Aorta (tissue), 5 donors: ENCODE measurements around the gene MBP. TPM values are rescaled to one million over a fixed set of nuclear protein-coding genes. Genes with fewer than 3 reads are reported as not detected.
A peak's percentile ranks its signal among the peaks of the same experiment; 100 is the strongest.

ENCODE experiments used
- ATAC-seq: fragments of 200-7000 bp; cut with Tn5 transposase; one replicate; pipeline ENCODE4 v1.9.1; 2022; ENCODE audit warnings: moderate library complexity; ENCODE audit not compliant: low FRiP score
- DNase-seq, 2 donors: peaks; one replicate each; pipeline ENCODE4 v3.0.0-alpha.2; 2020
- H3K27ac ChIP-seq, 2 donors: one replicate each; pipeline ENCODE4 v1.5.1; 2013; ENCODE audit warnings: low read length in 2 of 2, mild to moderate bottlenecking in 2 of 2, moderate library complexity in 2 of 2, control low read depth in 1 of 2, inconsistent platforms in 1 of 2, low read depth in 1 of 2
- H3K27me3 ChIP-seq, 2 donors: one replicate each; pipeline ENCODE4 v1.6.1; 2013; ENCODE audit warnings: control low read depth in 1 of 2, low read length in 1 of 2, mild to moderate bottlenecking in 1 of 2, moderate library complexity in 1 of 2; ENCODE audit not compliant: insufficient read depth in 2 of 2, control insufficient read depth in 1 of 2
- H3K36me3 ChIP-seq, 2 donors: one replicate each; pipeline ENCODE4 v1.6.1; 2013; ENCODE audit warnings: control low read depth in 1 of 2, low read length in 1 of 2, mild to moderate bottlenecking in 1 of 2; ENCODE audit not compliant: insufficient read depth in 2 of 2, control insufficient read depth in 1 of 2
- H3K4me1 ChIP-seq, 2 donors: one replicate each; pipeline ENCODE4 v1.6.1; 2013; ENCODE audit warnings: low read length in 2 of 2, control low read depth in 1 of 2, mild to moderate bottlenecking in 1 of 2, moderate library complexity in 1 of 2; ENCODE audit not compliant: insufficient read depth in 2 of 2, control insufficient read depth in 1 of 2
- H3K4me3 ChIP-seq, 2 donors: one replicate each; pipeline ENCODE4 v1.5.1; 2013; ENCODE audit warnings: low read length in 2 of 2, control low read depth in 1 of 2, mild to moderate bottlenecking in 1 of 2
- H3K9me3 ChIP-seq: one replicate; pipeline ENCODE4 v1.6.1; 2013; ENCODE audit warnings: mild to moderate bottlenecking, low read length; ENCODE audit not compliant: control insufficient read depth
- WGBS, 2 donors: extraction: QIAGEN DNeasy Blood & Tissue Kit; methylation state at CpG; one replicate each; pipeline ENCODE4 v1.1.7; 2013; 5-methylcytosine and 5-hydroxymethylcytosine counted together
- intact Hi-C, 2 donors: fragments of 100-400 bp; cut with DNase I; formaldehyde crosslinking; loops; one replicate each; pipeline versions ENCODE4 v1.14.2 to v1.15.0; 2022
- polyA plus RNA-seq, 2 donors: library from polyadenylated mRNA; stranded (reverse); fragments of 200-250 nt; gene quantifications; one replicate each; pipeline ENCODE4 v1.2.3, GENCODE V29; 2013
- total RNA-seq, 2 donors: library from RNA; stranded (reverse); fragmentation: NEBNext Ultra II Directional; extraction: Animal tissue kit (Norgen Biotek cat#: 25700); gene quantifications; one replicate each; pipeline ENCODE4 v1.2.1, GENCODE V29; 2021
- donor health status: healthy with polysubstance abuse.
- donor health status: Bipolar disorder and iron deficiency.
- donor health status: DM: no; HTN: no; CAD: no.
- donor health status: DM: no; HTN: no; CAD: no.
- donor health status: DM: yes; HTN: yes; CAD: no.

MBP gene
- total and polyA plus RNA-seq, 4 donors: 9.1 to 62.7 (median 26.6) TPM

- no peak for DNase-seq
- intact Hi-C loops: no loop called here
- Histone ChIP-seq H3K27ac (no peak overlapping the region), H3K4me3 (no peak overlapping the region), H3K9me3 (no peaks in the 10 kb centered on the region), H3K36me3 (peaks cover 0 to 6% of the 10 kb centered on the region in 2 donors), H3K27me3 (no peaks in the 10 kb centered on the region), H3K4me1 (no peaks in the 10 kb centered on the region)
- 94 to 99% methylated on average over 2 of the region's 2 CpGs for WGBS, 2 donors
- ATAC-seq: no peak
Observed at GRCh38 chr18:76963936-76964335, 168.6 kb downstream of the MBP start.

- no peak for ATAC-seq
- Histone ChIP-seq H3K36me3 (peaks cover 0 to 6% of the 10 kb centered on the region in 2 donors), H3K27me3 (no peaks in the 10 kb centered on the region), H3K4me1 (no peaks in the 10 kb centered on the region), H3K4me3 (no peak overlapping the region), H3K9me3 (no peaks in the 10 kb centered on the region), H3K27ac (no peak overlapping the region)
- 95 to 100% methylated on average over 1 of the region's 1 CpG for WGBS, 2 donors
- DNase-seq: no peak
- intact Hi-C loops: no loop called here
Observed at GRCh38 chr18:76962851-76963250, 169.7 kb downstream of the MBP start.

GRCh38 chr18:76960528-76961035 lies 172.0 kb downstream of the MBP start:
- ATAC-seq (no peak), DNase-seq (peak in 1 of 2 donors; percentile 21)
- 93 to 96% methylated on average over 16 of the region's 16 CpGs for WGBS, 2 donors
- no peaks in the 10 kb centered on the region for H3K27me3 ChIP-seq
- intact Hi-C loops: no loop called here
- H3K9me3 ChIP-seq: no peaks in the 10 kb centered on the region
- H3K27ac ChIP-seq: no peak overlapping the region
- H3K4me3 ChIP-seq: no peak overlapping the region
- H3K36me3 ChIP-seq: peaks cover 0 to 6% of the 10 kb centered on the region in 2 donors
- no peaks in the 10 kb centered on the region for H3K4me1 ChIP-seq

DNA sequence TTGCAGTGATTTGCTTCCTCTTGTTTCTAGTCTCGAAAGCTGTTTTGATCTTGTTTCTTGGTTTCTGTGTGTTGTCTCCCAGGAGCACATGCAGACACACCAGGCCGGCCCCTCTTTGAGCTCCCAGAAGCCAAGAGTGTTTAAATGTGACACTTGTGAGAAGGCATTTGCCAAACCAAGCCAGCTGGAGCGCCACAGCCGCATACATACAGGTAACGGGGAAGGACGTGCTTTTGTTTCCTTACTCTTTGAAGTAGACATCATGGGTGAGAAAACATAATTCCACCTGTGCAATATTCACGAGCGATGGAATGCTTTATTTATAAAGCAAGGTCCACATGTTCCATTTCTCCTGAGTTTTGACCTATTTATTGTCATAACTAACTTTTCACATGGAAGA lies 173.0 kb downstream of the MBP start:
- intact Hi-C loops: no loop called here
- 95% methylated on average over 8 of the region's 8 CpGs for WGBS, 2 donors

DNA sequence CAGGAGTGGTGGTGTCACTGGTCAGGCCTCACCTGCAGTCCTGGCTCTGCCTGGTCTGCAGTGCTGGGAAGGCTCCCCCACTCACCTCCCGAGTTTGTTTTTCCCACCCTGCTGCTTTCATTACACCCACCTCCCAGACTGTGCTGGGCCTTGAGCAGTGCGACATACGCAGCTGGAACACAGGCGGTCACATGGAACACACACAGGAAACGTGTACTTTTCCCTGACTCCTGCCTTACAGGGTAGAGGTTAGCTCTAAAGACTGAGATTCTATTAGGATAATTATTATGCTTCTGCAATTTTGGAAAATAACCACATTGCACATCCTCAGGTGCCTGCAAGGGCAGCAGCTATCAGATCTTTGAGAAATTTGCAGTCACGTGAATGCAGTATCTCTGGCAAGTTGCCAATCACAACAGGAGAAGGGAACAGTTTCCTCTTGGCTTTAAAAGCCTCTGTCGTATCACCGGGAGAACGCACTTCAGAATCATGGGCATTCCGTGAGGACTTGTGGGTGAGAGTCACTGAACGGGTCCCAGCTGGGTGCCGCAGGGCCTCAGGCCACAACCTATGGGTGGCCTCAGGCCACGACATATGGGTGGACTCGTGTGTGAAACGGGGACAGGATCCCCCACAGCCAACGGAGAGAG lies 173.8 kb downstream of the MBP start:
- no peaks in the 10 kb centered on the region for H3K9me3 ChIP-seq
- WGBS, 2 donors: 48 to 54% methylated on average over 16 of the region's 16 CpGs
- H3K4me3 ChIP-seq: no peak overlapping the region
- no peaks in the 10 kb centered on the region for H3K4me1 ChIP-seq
- no peak overlapping the region for H3K27ac ChIP-seq
- ATAC-seq (peak; percentile 45), DNase-seq (peak in 1 of 2 donors; percentile 48)
- intact Hi-C loops: no loop called here
- H3K27me3 ChIP-seq: no peaks in the 10 kb centered on the region
- peaks cover 0 to 6% of the 10 kb centered on the region in 2 donors for H3K36me3 ChIP-seq

More for the DNA sequence above, 173.0 kb downstream of the MBP start:
- Histone ChIP-seq H3K4me3 (no peak overlapping the region), H3K4me1 (no peaks in the 10 kb centered on the region), H3K27ac (no peak overlapping the region), H3K36me3 (peaks cover 0 to 6% of the 10 kb centered on the region in 2 donors), H3K9me3 (no peaks in the 10 kb centered on the region), H3K27me3 (no peaks in the 10 kb centered on the region)
- DNase-seq (peak in 1 of 2 donors; percentile 40), ATAC-seq (no peak)

DNA sequence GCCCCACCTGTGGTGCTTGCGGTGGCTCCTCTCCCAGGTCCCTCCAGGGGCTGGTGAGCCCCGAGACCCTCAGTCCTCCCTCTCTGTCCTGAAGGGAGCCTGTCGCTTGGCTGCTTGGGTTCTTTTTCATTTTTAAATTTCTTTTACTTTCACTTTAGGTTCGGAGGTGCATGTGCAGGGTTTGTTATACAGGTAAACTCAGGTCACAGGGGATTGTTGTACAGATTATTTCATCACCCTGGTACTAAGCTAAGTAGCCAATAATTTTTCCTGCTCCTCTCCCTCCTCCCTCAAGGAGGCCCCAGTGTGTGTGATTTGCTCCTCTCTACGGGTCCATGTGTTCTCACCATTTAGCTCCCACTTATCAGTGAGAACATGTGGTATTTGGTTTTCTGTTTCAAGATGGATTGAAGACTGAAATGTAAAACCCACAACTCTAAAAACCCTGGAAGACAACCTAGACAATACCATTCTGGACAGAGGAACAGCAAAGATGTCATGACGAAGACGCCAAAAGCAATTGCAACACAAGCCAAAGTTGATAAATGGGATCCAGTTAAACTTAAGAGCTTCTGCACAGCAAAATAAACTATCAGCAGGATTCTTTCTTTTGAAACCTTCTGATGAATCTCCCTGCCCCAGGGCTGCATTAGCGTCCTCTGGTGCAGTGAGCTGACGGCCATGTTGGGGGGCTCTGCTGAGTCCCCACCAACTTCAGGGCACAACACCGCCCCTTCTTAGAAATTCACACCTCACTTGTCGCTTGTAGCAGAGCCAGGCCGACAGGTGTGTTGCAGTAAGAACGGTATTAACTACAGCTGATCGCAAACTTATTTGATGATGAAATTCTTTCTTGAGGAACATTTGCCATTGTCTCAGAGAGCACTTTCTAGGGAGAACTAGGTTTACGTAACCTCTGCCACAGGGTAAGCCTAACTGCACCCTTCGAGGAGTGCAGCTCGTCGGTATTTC lies 174.9 kb downstream of the MBP start:
- Histone ChIP-seq H3K27me3 (no peaks in the 10 kb centered on the region), H3K9me3 (no peaks in the 10 kb centered on the region), H3K27ac (no peak overlapping the region), H3K4me3 (no peak overlapping the region), H3K36me3 (peaks cover 0 to 6% of the 10 kb centered on the region in 2 donors), H3K4me1 (no peaks in the 10 kb centered on the region)
- DNase-seq (peak in 1 of 2 donors; percentile 41), ATAC-seq (no peak)
- WGBS, 2 donors: 93% methylated on average over 18 of the region's 18 CpGs
- intact Hi-C loops: no loop called here

DNA sequence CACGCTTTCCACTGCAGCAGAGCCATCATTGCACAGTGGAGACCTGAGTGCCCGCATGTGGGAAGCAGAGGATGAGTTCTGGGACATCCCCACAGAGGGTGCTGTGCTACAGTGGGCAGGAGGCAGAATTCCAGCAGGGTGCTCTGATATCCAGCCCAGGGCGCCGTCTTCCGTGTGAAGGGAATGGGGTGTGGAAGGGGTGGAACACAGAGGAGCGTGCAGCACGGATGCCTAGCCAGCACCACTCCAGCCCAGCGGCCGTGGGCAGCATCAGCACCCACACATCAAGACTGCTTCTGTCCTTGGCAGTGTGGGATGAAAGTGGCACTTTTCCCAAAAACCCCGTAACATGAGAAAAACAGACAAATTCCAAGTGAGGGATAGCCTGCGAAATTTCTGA lies 175.9 kb downstream of the MBP start:
- Histone ChIP-seq H3K27me3 (no peaks in the 10 kb centered on the region), H3K4me3 (no peak overlapping the region), H3K9me3 (no peaks in the 10 kb centered on the region), H3K36me3 (peaks cover 0 to 6% of the 10 kb centered on the region in 2 donors), H3K4me1 (no peaks in the 10 kb centered on the region), H3K27ac (no peak overlapping the region)
- WGBS, 2 donors: 92 to 96% methylated on average over 11 of the region's 11 CpGs
- no peak for ATAC-seq
- peak in 1 of 2 donors; percentile 57 for DNase-seq
- intact Hi-C loops: no loop called here

DNA sequence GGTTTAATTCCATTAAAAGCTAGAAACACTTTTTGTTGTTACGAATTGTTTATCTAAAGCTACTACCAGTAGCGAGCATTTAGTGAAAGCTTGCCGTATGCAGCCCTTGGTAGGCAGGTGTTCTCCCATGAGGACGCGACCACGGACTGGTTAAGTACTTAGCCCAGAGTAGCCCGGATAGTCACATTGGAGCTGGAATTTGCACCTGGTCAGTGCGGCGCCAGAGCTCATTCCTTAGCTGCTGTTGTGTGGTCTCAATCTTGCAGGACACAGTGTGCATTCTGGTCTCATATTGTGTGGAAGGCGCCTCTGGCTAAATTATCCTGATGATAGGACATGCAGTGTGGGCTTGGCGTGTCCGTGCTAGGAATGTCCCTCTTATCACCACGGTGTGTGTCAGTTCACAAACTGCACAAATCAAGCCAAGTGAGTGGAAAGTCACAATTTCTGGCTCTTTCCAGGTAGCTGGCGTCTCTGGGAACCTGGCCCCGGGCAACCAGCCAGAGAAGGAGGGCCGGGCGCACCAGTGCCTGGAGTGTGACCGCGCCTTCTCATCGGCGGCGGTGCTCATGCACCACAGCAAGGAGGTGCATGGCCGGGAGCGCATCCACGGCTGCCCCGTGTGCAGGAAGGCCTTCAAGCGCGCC lies 176.9 kb downstream of the MBP start:
- H3K36me3 ChIP-seq: peaks cover 0 to 4% of the 10 kb centered on the region in 2 donors
- DNase-seq (peak in 1 of 2 donors; percentile 68), ATAC-seq (no peak)
- intact Hi-C loops: no loop called here
- no peak overlapping the region for H3K4me3 ChIP-seq
- H3K27me3 ChIP-seq: no peaks in the 10 kb centered on the region
- no peak overlapping the region for H3K27ac ChIP-seq
- H3K4me1 ChIP-seq: no peaks in the 10 kb centered on the region
- WGBS, 2 donors: 96 to 97% methylated on average over 28 of the region's 28 CpGs
- no peaks in the 10 kb centered on the region for H3K9me3 ChIP-seq
